HG03139 (cell line): ENCODE data around the gene INPP5D.
"Not testable (repeated sequence)": the region's sequence is repeated elsewhere in the genome, so short reads cannot be mapped to it uniquely, and the experiment has no call there.

ENCODE experiments used
- ATAC-seq: cut with Tn5 transposase; IDR thresholded peaks from one replicate; pipeline ENCODE4 v1.9.1; 2021; ENCODE audit not compliant: unreplicated experiment

INPP5D gene

DNA sequence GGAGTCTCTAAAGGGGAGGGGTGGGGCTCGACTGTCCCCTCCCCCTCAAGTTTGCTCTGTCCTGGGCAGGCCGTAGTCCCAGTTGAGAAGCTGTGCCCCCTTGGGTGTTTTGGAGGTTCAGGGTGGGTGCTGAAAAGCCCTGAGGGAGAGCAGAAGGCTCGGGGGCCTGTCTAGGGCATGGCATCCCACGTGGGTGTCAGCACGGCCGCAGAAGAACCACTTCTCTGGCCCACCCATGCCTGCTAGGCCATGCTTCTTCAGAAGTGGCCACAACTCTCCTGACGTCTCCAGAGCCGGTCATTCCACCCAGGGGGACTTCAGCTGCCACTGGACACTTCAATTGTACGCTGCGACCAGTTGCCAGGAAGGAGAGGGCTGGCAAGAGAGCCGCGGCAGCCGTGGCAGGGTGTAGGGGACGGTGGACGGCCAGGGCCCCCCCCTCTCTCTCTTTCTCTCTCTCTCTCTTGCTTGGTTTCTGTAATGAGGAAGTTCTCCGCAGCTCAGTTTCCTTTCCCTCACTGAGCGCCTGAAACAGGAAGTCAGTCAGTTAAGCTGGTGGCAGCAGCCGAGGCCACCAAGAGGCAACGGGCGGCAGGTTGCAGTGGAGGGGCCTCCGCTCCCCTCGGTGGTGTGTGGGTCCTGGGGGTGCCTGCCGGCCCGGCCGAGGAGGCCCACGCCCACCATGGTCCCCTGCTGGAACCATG, at the start of gene INPP5D:
Gene INPP5D (plus strand): TSS at position 546 of the 704 bp plus-strand sequence. CDS start 137 bp downstream, at position 683.
- ATAC-seq = peak; percentile 46

DNA sequence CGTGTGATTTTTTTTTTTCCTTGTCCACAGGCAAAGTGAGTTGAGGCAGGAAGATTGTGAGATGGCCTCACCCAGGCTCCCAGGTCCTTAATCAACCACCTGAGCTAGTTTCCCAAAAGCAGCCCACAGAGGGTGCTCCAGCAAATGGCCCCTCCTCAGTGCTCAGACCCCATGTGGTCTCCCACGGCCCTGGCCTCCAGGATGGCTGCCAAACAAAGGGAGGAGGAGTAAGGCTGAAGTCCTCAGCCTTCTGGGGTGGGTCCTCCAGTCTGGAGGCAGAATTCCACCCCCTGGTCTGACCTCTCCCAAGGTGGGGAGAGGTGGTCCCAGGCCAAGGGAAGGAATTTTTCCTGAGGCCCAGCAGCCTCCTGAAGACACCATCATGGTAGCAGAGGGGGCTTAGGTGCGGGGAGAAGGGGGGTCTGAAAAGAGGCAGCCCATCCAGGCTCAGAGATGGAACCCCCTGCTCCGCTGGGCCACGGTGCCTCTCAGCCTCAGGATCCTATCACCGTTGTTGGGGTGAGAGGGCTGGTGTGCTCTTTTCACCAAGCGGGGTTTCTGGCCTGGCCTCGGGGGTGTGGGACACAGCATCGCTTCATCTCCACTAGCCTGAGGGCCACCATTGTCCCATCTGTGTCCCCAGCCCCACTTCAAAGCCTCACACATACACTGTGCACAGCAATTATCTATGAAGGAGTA, 49.4 kb upstream of the INPP5D start:
- no peak for ATAC-seq

DNA sequence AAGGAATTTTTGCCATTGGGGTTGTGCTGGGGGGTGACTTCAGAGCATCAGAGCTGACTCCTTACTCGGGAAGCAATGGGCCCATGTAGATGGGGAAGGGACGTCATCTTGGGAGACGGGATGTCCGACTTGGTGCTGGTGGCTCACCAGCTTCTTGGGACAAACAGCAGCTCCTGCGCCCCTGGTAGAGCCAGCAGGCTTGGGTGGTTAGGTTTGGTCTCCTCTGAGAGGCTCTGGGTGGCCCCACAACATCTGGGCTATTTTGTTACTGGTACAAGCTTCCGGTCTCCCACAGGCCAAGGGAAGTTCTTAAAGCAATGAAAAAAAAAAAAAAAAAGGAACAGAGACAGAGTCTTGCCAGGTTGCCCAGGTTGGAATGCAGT, 48.9 kb upstream of the INPP5D start:
- ATAC-seq = no peak

DNA sequence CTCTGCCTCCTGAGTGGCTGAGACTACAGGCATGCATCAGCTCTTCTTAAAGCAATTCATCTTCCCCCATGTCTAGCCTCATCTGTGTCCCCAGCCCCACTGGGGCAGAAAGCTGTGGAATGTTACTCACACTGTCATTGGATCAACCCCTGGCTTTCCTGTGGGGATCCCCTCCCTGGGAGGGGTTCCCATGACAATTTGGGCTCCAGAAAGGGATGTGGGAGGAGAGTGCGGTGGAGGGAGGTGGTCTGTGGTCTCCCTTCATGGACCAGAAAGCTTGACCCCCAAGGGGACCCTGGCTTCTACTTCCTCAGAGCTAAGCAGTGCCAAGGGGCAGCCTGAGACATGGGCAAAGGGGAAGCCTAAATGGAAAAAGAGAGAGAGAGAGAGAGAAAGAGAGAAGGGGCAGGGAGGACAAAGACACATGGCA, 48.4 kb upstream of the INPP5D start:
- ATAC-seq = no peak

DNA sequence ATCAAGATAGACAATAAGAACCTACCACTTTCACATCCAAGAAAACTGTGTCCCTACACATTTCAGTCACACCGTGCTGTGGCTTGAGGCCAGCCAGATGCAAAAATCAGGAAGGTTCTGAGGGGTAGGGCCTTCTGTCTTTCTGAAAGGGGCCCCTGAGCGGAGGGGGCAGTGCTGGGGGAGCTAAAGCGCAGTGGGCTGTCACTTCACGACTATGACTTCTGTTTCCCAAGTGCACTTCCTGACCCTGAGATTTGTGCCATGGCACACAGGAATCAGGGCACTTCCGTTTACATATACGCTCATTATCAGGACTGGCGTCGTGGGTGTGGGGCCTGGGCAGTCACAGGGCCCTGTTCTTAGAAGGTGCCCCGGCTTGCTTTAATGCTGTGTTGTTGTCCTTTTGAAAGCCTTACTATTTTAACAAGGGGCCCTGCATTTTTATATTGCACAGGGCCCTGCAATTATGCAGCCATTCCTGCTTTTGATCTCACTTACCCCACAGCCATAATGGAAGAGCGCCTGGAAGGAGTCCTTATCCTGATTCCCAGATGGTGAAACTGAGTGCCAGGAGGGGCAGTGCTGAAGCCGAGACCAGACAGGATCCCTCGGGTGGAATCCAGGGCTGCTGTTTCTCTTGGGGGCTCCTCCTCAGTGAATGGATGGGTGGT, 47.7 kb upstream of the INPP5D start:
- no peak for ATAC-seq

DNA sequence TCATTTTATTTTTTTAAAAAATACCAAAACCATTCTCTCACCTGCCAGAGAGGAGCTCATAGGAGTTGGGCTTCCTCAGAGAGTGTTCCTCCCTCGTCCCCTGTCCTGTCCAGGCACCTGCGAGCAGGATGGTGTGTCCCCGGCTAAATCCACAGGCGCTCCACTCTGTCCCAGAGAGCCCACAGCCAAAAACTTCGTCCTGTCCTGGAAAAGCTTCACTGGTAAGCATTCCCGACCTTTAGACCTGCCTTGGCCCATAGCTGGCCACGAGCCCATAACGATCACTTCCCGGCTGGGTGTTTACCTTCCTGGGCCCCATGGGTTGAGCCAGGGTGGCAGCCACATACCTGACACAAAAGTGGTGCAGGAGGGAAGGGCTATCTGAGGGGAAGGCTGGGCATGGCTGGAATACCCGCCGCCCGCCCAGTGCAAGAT, 47.1 kb upstream of the INPP5D start, which contains the start of gene NGEF:
Gene NGEF (minus strand): TSS at position 230 of the 435 bp plus-strand sequence. CDS start 38,366 bp downstream, outside the sequence.
- no peak for ATAC-seq

DNA sequence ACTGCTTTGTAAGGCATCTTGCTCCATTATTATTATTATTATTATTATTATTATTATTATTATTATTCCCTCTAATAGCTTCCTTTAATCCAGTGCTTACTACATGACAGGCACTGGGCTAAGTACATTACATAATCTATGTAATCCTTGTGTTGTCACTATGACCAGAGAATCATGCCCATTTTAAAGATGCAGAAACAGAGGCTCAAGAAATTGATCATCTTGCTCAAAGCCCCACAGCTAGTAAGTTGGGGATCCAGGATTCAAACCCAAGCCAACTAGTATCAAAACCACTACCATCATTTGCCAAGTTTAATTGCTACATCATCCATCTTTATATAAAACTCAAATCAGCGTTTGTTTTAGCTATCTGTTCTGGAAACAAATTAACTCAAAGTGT, 46.5 kb upstream of the INPP5D start:
- ATAC-seq = no peak

DNA sequence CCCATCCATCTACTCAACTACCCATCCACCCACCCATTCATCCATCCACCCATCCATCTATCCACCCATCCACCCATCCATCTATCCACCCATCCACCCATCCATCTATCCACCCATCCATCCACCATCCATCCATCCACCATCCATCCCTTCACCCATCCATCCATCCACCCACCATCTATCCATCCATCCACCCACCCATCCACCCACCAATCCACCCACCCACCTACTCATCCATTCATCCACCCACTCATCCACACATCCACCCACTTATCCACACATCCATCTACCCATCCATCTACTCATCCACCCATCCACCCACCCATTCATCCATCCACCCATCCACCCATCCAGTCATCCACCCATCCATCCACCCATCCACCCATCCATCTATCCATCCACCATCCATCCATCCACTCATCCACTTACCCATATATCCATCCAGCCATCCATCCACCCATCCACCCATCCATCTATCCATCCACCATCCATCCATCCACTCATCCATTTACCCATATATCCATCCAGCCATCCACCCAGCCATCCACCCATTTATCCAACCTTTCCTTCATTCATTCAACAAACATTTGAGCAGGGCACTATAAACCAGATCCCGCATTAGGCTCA, 45.0 kb upstream of the INPP5D start:
- no peak for ATAC-seq

DNA sequence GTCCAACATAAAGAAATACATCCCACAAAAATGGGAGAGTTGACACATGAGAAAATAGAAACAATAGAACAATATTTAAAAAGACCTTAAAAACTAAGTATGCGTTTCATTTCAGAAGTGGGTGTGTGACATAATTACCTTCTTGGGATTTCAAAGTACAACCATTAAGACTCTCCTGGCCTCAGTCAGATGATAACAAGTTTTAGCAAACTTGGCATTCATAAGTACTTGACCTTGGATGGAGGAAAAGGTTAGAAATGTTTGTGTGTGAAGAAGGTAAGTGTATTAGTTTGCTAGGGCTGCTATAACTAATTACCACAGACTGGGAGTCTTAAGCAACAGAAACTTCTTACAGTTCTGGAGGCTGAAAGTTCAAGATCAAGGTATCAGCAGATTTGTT, 42.2 kb upstream of the INPP5D start:
- ATAC-seq = no peak

DNA sequence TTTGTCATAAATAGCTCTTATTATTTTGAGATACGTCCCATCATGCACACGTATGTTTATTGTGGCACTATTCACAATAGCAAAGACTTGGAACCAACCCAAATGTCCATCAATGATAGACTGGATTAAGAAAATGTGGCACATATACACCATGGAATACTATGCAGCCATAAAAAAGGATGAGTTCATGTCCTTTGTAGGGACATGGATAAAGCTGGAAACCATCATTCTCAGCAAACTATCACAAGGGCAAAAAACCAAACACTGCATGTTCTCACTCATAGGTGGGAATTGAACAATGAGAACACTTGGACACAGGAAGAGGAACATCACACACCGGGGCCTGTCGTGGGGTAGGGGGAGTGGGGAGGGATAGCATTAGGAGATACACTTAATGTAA, 40.5 kb upstream of the INPP5D start:
- not testable (repeated sequence) for ATAC-seq

DNA sequence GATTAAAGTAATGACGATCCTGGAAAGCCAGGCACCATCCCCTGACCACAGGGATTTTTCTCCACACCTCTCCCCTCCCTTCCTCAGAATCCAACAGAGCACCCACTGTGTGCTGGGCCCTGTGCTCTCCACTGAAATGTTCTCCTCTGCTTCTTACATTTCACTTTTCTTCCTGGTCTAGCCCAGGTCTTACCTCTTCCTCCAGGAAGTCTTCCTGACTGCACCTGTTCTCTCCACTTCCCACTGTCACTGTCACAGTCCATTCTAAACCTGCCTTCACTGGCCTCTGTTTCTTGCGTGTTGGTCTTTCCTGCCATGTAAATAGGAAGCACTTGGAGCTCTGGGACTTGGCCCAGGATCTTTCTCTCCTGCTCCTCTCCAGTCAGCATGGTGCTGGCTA, 39.7 kb upstream of the INPP5D start:
- ATAC-seq = no peak

DNA sequence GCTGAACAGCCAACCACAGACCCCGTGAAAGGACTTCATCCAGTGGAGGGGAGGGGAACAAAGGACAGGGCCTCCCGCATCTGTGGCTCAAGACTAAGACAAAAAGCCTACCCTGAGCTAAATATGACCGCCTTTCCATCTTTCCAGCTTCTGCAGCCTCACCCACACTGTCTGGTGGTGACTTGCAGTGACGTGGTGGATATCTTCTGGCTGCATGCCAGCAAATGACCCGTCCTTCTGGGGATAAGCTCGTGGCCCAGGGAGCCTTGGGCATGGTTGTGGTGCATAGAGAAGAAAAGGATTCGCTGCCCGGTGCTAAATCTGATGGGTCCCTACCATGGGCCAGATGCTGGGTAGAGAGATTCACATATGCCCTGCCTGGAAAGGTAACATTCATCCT, 38.4 kb upstream of the INPP5D start:
- ATAC-seq = no peak

DNA sequence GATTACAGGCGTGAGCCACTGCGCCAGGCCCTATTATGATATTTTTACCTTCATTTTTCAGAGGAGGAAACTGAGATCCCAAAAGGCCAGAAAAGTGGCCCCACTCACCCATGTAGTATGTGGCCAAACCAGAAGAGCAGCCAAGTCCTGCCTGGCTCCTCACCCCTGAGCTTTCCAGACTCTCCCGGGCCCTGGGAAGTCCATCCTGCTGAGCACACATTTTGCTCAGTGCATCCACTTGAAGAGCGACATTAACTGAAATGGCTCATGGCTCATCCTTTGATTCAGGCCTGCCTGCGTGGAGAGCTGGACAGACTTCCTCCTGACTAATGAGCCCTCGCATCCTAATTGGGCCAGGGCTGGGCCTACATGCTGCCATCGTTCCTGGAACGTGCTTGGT, 37.6 kb upstream of the INPP5D start:
- no peak for ATAC-seq

DNA sequence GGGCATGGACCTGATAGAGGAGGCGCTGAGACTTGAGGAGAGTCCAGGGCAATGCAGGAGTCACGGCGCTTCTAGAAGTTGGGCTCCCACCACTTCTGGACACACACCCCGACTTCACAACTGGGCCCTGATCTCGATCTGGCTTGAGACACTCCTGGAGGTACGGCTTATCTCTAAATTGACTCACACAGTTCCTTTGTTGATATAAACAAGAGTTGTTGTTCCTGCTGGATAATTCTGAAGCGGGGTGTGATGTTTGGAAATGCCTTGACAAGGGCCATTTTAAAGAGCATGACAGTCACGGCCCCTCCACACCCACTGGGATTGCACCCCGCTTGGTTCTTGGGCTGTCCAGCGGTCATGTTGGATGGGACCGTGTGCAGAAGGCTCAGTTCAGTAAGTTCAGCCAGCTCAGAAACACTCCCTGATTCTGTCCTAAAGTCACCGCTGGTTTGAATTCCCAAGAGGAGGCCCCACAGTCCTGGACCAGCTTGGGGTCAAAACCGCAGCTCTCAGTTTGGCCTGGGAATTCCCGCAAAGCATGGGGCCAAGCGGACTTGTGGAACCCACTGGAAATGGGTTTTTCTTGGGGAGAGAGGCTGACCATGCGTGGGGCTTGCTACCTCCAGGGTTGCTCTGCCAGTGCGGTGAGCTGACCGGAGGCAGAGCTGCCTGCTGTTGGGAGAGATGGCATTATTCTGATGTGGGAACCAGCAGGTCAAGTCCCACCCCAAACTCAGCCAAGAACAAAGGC, 37.0 kb upstream of the INPP5D start:
- no peak for ATAC-seq

DNA sequence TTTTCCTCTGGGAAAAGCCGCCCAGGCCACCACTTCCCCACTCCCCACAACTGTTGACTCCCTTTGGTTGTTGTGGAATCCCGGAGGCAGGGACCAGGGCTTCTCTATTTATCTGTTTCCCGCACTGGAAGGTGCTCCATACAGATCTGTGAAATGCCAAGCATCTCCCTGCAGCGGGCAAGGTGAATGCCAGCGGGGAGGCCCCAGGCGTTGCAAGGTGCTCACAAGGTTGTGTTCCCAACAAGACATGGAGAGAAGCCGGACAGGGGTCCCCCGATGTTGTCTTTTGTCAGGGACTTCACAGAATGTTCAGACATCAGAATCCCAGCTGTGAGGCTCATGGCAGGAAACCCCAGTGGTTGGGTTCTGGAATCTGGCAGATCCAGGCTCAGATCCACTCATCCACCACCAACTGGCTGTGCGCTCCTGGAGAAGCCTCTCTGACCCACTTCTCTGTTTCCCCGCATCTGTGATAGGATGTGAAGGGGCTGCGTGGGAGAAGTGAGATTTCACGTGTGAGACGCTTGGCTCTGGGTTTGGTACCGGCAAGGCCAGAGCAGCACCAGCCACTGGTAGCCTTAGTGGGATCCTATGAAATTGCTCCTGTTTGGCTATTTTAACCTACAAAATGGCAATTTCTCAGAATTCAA, 36.3 kb upstream of the INPP5D start:
- no peak for ATAC-seq

DNA sequence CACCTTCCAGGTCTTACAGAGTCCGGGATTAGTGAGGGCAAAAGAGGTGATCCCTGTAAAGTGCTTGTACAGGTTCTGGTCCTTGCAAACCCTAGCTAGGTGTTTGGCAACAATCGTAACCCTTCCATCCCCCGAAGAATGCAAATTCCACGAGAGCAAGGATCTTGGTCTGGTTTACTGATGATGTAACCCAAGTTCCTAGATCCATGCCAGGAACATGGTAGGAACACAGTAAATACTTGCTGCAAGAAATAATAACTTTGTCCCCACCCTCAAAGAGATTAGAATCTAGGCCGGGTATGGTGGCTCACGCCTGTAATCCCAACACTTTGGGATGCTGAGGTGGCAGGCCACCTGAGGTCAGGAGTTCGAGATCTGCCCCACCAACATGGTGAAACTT, 34.4 kb upstream of the INPP5D start:
- no peak for ATAC-seq

DNA sequence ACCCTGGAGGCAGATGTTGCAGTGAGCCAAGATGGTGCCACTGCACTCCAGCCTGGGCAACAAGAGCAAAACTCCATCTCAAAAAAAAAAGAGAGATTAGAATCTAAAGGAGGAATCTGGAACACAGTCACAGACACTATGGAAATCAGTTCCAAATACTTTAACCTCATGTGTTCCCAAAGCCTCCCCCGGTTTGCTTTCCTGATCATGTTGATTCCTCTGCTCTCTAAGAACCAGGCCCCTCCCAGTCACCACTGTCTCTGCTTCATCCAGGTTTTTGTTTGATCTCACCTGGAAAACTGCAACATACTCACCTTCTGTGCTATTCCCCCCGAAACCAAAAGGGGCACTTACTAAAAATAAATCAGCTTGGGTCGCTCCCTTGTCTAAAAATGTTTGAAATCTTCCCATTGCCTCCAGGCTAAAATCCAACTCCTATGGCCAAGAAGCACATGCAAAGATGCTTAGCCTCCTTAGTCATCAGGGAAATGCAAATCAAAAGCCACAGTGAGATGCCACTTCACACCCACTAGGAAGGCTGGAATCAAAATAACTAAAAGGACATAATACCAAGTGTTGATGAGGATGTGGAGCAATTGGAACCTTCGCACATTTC, 33.8 kb upstream of the INPP5D start:
- no peak for ATAC-seq

DNA sequence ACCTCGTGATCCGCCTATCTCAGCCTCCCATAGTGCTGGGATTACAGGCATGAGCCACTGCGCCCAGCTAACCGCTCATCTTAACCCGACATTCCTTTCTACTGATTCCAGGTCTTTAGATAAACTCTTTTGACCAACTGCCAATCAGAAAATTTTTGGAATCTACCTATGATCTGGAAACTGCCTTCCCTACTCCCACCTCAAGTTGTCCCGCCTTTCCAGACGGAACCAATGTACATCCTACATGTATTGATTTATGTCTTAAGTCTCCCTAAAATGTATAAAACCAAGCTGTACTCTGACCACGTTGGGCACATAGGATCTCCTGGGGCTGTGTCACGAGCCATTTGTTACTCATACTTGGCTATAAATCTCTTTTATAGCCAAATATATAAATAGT, 30.8 kb upstream of the INPP5D start:
- no peak for ATAC-seq

DNA sequence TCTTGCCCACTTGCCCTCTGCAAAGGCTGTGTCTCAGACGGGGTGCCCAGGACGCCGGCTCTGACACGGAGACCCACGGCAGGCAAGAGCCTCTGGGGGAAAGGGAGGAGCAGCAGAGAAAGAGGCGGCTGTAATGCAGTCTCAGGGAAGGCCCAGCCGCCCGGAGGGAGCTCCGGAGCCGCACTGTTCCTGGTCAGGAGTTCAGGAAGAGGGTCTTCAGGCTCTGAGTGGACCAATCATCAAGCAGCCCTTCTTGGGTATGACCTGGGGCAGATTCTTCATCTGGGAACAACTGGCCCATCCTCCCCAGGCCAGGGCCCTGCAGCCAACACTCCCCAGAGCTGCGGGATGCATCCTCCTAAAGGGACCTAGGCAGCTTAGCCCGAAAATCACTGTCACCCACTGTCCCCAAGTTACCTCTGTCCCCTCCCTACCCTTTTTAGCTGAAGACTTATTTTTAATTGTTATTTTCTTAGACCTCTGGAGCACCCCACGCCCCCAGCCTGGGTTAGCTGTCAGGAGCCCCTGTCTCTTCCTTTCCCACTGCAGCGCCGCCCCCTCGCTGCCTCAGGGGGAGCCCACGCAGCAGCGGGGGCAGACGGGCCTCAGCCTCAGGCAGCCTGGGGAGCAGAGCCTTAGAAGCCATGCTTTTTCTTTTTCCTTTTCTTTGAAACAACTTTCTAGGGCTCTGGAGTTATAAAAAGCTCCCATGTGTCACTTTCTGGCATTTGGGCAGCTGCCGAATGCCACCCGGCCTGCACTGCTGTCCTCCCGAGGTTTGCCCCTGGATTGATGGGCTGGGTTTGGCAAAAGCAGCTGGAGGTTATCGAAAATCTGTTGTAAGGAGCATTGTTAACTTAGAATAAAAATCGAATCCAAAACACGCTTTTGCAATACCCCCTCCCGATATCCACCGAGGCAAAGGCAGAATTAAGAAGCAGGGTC, 28.3 kb upstream of the INPP5D start:
- no peak for ATAC-seq
